Epithelial cell of esophagus (primary cell): ENCODE results near the gene FCGBP.

Source experiments
- DNase-seq: peaks from one replicate; pipeline ENCODE4 v3.0.0; 2010; ENCODE audit warnings: low read depth
- H3K4me3 ChIP-seq: 2 replicates; pipeline ENCODE4 v1.5.1; 2011; ENCODE audit warnings: mild to moderate bottlenecking, low read length, control low read depth
- TF ChIP-seq, protein P1 (sequence below): IDR thresholded peaks from 2 replicates; pipeline ENCODE4 v1.5.1; 2011; ENCODE audit warnings: low read depth, mild to moderate bottlenecking, low read length, control low read depth, inconsistent platforms; ENCODE audit not compliant: insufficient read depth; ENCODE audit errors: missing control alignments

The FCGBP gene

DNA sequence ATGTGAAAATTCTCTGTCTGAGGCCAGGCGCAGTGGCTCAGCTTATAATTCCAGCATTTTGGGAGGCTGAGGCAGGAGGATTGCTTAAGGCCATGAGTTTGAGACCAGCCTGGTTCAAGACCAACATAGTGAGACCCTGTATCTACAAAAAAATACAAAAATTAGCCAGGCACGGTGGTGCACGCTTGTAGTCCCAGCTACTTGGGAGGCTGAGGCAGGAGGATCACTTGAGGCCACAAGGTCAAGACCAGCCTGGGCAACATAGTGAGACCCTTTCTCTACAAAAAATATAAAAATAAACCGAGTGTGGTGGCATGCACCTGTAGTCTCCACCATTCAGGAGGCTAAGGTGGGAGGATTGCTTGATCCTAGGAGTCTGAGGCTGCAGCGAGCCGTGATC, 2.2 kb upstream of the FCGBP start:
- no peak for DNase-seq
- TF ChIP-seq, protein P1, sequence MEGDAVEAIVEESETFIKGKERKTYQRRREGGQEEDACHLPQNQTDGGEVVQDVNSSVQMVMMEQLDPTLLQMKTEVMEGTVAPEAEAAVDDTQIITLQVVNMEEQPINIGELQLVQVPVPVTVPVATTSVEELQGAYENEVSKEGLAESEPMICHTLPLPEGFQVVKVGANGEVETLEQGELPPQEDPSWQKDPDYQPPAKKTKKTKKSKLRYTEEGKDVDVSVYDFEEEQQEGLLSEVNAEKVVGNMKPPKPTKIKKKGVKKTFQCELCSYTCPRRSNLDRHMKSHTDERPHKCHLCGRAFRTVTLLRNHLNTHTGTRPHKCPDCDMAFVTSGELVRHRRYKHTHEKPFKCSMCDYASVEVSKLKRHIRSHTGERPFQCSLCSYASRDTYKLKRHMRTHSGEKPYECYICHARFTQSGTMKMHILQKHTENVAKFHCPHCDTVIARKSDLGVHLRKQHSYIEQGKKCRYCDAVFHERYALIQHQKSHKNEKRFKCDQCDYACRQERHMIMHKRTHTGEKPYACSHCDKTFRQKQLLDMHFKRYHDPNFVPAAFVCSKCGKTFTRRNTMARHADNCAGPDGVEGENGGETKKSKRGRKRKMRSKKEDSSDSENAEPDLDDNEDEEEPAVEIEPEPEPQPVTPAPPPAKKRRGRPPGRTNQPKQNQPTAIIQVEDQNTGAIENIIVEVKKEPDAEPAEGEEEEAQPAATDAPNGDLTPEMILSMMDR, result no peak
- no peak overlapping the region for H3K4me3 ChIP-seq

DNA sequence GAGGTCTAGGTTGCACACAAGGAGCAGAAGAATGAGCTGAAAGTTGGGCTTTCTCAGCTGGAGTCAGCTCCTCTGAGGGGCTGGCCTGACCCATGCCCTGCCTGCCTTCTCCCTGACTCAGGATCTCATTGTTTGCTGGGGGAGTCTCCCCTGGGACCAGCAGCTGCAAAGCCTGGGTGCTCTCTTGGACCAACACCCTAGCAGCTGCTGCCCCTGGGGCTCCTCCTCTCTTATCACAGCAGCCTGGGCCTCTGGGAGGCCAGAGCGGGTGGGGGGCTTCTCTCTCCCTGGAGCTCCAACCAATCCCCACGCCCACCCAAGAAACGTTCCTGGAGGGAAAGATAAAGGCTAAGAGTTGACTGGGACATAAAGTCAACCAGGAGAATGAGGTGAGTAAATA, 1.6 kb upstream of the FCGBP start:
- DNase-seq, result no peak
- TF ChIP-seq, protein P1, result no peak
- no peak overlapping the region for H3K4me3 ChIP-seq

DNA sequence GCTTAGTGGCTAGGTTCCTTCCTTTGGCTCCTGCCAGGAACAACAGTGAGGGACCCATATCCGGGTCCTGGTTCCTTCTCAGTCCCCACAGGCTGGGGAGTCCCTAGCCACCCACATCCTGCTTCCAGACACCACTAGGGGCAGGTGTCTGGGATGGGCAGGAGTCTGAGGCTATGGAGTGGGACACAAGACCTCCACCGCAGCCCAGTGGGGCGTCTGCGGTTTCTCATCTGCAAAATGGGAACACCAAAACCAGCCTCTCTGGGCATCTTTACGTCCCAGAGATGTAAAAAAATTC, 879 bp upstream of the FCGBP start:
- no peak overlapping the region for H3K4me3 ChIP-seq
- TF ChIP-seq, protein P1, result no peak
- DNase-seq, result no peak

DNA sequence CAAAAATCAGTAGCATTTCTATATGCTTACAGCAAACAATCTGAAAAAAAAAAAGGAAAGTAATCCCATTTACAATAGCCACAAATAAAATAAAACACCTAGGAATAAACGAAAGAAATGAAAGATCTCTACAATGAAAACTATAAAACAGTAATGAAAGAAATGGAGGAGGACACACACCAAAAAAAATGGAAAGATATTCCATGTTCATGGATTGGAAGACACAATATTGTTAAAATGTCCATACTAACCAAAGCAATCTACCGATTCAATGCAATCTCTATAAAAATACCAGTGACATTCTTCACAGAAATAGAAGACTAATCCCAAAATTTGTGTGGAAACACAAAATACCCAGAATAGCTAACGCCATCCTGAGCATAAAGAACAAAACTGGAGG, 4.7 kb downstream of the FCGBP start:
- TF ChIP-seq, protein P1, result no peak

DNA sequence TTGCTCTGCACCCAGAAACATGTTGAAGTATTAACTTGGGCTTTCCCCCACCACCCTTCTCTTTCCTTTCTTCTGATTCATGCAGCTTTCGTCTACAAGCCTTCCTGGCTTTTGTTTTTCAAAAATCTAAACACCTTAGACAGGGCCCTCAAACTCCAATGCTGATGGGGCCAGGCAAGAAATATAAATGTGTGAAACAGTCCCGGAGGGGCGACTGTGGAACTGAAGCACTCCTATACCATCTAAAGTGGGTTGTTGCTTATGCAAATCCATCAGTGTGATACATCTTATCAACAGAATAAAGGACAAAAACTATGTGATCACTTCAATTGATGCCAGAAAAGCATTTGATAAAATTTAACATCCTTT, 6.1 kb downstream of the FCGBP start:
- TF ChIP-seq, protein P1, result no peak
- DNase-seq, result no peak
- H3K4me3 ChIP-seq, result no peak overlapping the region

More for the DNA sequence above, 4.7 kb downstream of the FCGBP start:
- no peak overlapping the region for H3K4me3 ChIP-seq
- DNase-seq, result no peak

DNA sequence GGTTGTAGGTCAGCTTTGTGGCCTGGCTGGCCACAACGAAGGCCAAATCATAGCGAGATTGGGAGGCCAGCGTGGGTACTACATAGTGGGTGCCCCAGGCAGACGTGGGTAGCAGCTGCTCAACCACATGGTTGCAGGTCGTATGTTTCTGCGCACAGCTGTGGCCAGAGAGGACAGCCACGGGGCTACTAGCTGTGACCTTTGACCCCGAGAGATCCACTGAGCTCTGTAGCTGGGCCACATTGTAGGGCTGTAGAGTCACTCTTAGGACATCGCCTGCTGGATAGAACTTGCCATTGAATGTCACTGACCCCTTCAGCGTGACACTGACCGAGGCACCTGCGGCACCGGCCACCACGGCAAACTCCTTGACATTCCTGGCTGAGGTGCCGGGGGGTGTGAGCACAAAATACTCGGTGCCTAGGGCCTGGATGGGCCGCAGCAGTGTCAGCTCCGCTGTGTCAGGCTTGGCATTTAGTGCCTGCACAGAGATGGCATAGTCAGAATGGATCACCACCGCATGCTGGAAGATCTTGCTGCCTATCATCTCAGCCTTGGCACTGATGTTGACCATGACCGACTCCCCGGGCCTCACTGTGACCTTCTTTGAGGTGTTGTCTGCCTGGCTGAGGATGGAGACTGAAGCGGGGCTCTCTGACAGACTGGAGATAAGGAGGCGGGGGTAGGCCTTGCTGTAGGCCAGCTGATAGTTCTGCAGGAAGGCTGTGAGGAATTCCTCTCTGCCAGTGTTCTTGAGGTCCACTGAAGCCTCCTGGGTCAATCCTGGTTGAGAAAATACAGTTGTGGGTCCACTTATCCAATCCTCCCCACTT, 6.7 kb downstream of the FCGBP start:
- no peak overlapping the region for H3K4me3 ChIP-seq
- TF ChIP-seq, protein P1, result no peak
- DNase-seq, result no peak

DNA sequence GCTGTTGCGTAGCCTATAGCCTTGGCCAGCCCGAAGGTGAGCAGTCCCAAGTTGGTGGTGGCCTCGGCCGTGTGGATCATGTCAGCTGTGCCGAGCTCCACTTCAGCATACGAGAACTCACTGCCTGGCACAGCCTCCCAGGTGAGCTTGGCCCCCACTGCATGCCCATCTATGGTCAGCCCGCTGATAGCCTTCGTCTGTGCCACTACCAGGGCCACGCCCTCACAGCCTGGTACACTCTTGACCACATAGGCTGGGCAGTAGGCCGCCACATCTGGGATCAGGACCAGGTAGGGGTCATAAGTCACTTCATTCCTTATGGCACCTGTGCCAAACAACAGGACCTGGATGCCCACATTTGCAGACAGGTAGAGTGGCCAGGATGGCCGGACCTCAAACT, 7.4 kb downstream of the FCGBP start:
- H3K4me3 ChIP-seq, result no peak overlapping the region
- TF ChIP-seq, protein P1, result no peak
- DNase-seq, result no peak
